Stimulated activated naive CD8-positive, alpha-beta T cell treated with anti-CD3 and anti-CD28 coated beads, Interleukin-15, Interleukin-2, amounts not matched to agents 100 U/mL and 50 U/mL, for 24 hours (primary cell): Measurements from ENCODE around the gene FGFBP1.
"Not testable (repeated sequence)": the region's sequence is repeated elsewhere in the genome, so short reads cannot be mapped to it uniquely, and the experiment has no call there.

Experiments
- ATAC-seq: fragments of 150-1000 bp; cut with Tn5 transposase; one replicate; pipeline ENCODE4 v1.10.0; 2021
- DNase-seq: peaks from one replicate; pipeline ENCODE4 v3.0.0; 2021

The FGFBP1 gene

DNA sequence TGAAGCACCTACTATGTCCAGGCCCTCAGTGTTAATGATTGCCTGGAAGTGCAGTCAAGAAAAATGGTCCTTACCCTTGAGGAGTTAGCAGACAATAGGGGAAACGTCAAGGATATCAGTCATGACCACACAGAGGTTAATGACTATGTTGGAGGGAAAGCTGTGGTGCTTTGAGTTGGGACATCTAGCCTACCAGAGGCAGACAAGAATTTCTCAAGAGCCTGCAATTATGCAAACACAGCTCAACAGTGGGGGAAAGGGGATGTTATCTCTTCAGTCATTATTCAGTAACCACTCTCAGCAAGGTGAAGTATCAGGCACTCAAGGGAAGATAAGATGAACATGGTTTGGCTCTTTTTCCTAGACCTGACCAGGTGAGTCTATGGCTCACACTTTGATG is 7.0 kb upstream of the FGFBP1 start:
- DNase-seq = no peak
- ATAC-seq = no peak

DNA sequence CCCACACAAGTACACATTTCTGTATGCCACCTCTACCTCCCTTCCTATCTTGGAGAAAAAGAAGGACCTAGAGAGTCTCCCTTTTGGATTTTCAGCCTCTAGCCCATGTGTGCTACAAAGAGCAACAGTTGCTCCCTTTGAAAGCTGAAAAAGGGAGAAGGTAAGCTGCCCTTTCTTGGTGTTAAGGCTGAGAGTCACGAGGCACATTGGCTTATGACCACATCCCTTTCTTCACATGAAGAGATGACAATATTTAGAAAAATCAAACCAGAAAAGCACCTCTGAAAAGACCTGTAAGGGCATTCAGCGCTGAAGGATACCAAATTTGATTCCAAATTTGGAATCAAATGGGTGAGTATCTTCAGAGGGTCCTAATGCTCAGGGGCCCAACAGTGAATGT is 6.4 kb upstream of the FGFBP1 start:
- ATAC-seq (no peak), DNase-seq (no peak)

DNA sequence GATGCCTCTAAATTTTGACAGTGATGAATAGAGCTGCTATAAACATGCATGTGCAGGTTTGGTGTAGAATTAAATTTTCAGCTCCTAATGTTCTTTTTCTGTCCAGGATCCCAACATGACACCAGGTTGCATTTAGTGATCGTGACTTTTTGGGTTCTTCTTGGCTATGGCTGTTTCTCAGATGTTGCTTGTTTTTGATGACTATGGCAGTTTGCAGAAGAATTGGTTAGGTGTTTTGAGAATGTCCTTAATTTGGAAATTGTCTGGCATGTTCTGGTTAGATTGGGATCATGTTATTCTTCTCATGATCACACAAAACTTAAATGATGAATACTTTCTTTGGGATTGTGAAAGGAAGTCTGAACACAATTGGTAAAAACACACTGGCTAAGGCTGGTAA is 3.7 kb upstream of the FGFBP1 start:
- DNase-seq (no peak), ATAC-seq (no peak)

DNA sequence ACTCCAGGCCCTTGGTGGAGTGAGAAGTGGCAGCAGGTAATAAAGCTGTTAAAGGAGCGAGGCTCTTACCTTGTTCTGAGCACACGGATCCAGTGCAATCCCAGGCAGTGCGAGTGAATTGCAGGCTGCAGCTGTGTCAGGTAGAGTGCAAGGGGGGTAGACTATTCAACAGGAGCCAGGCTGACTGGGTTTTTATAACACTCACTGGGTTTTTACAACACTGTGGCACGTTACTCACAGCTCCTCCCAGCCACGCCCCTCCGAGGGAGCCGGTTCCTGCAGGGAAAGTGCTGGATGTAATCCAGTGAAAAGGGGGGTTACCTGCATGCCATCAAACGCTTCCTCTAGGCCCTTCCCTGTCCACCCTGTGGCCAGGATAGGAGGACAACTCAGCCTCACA is 358 bp downstream of the FGFBP1 start:
- DNase-seq = no peak
- ATAC-seq = no peak

DNA sequence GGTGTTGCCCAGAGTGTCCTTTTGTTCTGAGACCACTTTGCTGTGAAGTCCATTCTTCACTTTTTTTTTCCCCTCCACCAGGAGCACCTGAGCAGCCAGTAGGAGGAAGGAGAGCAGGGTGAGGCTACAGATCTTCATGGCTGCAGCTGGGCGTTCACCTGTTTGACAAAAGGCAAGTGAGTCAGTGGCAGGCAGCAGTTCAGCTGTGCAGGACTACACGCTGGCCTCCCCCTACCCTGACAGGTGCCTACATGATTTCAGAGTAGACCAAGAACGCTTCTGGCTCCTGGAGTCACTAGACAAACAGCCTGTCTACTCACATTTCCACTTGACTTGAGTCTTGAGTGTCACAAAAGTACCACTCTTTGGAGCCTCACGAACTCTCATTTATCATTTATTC is 2.0 kb downstream of the FGFBP1 start:
- ATAC-seq (no peak), DNase-seq (no peak)

DNA sequence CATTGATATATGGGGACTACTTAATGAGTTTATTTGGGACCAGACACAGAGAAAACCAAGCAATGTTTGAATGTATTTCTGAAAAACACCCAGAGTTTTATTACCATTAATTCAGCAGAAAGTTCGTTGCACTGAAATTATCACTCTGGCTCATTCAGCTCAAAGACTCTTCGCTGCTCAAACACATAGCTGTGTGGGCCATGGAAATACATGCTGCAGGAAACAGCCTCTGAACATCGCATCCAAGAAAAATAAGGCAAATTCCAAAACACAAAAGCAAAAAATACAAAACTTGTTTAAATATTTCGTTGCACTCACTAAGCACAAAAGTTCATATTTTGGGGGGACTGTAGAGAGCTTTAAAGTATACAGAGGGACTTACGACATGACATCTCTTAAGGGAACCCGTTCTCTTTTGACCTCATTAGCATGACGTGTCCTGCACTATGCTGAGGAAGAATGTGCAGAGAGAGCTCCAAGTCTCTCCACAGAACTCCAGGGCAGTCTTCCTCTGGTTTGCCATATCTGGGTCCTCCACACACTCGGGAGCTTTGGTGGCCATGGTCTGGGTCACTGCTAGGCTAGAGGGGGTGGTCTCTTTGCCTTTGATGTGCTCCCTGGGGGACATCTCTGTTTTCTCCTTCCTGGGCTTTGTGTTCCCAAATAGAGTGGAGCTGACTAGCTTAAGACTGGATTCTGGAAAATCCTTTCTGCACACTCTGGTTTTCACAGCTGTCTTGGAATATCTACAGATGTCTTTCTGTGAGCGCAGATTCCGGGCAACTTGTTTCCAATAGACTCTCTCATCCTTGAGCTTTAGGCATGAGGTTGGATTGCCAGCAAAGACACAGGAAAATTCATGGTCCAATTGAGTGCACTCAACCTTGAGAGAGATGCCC is 2.8 kb downstream of the FGFBP1 start:
- no peak for ATAC-seq

DNA sequence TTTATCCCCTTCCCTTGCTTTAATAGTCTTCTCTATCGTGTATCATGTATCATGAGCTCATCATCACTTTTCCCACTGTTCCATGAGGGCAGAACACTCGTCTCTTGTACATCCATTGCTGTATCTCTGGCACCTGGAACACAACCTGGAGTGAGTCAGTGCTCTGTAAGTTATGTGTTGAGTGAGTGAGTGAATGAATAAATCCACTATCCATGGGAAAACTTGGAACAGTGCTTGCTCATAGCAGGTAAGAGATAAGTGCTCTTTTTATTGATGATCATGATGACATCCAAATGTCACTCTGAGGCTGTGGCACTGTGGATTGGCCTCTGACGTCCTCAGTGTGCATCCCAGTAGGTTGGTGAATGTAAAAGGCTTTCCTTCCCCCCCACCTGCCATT is 4.3 kb downstream of the FGFBP1 start:
- ATAC-seq (no peak), DNase-seq (no peak)

More for the DNA sequence above, 2.8 kb downstream of the FGFBP1 start:
- DNase-seq = no peak

DNA sequence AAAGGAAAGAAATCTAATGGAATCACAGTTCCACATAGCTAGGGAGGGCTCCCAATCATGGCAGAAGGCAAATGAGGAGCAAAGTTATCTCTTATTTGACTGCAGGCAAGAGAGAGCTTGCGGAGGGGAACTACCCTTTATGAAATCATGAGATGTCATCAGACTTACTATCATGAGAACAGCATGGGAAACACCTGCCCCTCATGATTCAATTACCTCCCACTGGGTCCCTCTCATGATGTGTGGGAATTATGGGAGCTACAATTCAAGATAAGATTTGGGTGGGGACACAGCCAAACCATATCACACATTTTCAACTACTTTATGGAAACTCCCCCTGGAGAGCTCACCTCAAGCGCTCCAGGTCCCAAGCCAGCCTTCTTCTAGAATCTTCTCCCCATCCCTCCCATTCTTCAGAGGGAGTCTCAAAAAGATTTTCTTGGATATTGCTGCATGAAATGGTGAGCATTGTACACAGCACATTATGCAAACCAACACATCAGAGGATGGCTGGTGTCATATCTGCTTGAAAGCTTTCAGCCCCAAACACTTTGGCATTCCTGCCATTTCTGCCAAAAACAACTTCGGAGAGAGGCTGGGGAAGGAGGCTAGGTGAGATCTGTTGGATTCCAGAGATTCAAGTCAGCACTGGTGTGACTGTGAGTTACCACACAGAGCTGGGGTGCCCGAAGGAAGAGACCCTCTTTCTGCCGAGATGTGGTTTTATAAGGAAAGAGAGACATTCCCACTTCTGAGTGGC is 6.9 kb downstream of the FGFBP1 start:
- DNase-seq (no peak), ATAC-seq (no peak)

DNA sequence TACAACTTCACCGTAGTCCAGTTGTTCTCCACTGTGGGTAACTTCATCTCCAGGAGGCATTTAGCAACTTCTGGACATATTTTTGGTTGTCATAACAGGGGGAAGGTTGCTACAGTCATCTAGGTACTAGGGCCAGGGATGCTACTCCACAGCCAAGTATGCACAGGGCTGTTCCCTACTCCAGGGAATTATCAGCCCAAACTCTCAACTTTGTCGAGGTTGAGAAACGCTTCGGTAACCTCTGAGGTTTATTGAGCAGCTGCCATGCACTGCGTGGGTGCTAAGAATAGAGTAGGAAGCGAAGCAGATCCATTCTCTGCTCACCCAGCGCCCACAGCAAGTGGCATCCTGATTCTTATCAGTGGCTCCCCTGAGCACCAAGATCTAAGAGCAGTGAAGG is 8.2 kb downstream of the FGFBP1 start:
- DNase-seq = no peak

DNA sequence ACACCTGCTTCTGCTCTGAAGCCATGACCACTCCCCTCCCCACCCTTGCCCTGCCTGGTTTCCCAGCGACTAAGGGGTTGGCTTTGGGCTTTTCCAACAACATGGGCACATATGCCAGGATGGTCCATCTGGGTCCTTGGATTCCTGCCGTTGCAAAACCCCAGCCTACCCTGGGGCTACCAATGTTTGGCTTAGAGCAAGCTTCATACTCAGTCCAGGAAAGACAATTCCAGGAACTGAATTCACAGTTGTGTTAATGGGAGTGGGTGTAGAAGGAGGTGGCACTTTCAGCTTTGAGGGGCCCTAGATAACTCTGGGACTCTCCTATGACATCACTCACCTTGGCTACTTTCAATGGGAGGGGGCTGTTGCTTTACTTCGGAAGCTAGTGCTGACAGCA is 9.0 kb downstream of the FGFBP1 start:
- DNase-seq (no peak), ATAC-seq (no peak)

More for the DNA sequence above, 8.2 kb downstream of the FGFBP1 start:
- ATAC-seq = peak; percentile 44

DNA sequence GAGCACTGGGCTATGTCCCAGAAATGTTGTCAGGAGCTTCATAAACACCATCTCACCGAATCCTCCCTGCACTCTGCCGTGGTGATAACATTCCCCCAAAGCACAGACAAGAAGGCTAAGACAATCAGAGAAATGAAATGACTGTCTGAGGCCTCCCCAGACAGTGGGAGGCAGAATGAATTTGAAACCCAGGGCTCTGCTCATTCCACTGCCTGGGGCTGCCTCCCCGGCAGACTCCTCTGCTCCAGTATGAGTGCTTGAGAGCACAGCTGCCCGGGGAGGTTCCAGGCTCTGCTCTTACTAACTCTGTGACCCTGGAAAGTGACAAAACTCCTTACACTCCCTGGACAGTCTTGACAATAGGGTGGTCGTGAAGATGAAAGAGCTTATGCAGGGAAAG is 9.7 kb downstream of the FGFBP1 start:
- no peak for DNase-seq
- ATAC-seq = peak; percentile 24

DNA sequence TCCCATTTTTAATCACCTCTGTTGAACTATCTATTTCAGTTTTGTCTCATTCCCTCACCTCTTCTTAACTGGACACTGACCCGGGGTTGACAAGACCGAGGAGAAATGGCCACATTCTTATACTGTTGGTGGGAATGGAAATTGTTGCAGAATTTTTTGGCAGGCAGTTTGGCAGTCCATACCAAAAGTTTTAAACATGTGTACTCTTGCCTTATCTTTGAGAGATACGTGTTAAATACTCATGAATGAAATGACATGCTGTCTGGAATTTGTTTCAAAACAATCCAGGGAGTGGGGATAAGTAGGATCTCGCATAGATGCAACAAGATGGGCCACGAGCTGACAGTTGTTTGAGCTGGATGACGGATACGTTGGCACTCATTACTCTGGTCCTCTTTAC is 12.1 kb downstream of the FGFBP1 start:
- no peak for DNase-seq
- ATAC-seq = no peak

DNA sequence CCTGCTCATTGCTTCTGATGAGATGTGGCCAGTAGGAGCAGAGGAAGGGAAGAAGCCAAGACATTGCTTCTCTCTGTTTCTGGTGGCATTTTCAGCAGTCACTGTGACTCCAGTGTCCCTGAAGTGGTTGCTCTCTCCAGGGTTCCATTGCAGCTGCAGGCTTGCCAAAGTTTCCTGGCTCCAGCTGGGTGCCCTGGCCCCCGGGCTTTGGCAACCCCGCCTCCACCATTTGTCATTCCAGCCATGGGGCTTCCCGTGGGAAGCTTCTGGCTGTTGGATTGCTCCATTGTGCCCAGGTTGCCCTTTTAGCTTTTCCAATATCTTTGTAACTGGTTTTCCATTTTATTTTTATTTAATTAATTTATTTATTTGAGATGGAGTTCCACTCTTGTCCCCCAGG is 12.7 kb downstream of the FGFBP1 start:
- no peak for DNase-seq

DNA sequence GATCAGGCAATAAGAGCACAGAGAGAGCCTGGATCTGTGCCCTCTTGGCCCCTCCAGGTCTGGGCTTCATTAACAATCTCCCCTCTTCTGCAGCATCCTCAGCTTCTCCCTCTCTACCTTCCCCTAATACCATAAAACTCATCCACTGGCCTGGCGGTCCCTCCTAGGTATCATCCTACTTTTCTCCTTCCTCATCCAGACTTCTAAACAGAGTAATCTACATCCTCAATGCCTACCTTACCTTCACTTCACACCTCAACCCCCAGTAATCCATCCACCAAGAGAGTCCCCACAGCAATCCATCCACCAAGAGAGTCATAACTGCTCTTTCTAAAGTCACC is 17.0 kb downstream of the FGFBP1 start:
- DNase-seq (no peak), ATAC-seq (no peak)

More for the DNA sequence above, 12.7 kb downstream of the FGFBP1 start:
- ATAC-seq = no peak

DNA sequence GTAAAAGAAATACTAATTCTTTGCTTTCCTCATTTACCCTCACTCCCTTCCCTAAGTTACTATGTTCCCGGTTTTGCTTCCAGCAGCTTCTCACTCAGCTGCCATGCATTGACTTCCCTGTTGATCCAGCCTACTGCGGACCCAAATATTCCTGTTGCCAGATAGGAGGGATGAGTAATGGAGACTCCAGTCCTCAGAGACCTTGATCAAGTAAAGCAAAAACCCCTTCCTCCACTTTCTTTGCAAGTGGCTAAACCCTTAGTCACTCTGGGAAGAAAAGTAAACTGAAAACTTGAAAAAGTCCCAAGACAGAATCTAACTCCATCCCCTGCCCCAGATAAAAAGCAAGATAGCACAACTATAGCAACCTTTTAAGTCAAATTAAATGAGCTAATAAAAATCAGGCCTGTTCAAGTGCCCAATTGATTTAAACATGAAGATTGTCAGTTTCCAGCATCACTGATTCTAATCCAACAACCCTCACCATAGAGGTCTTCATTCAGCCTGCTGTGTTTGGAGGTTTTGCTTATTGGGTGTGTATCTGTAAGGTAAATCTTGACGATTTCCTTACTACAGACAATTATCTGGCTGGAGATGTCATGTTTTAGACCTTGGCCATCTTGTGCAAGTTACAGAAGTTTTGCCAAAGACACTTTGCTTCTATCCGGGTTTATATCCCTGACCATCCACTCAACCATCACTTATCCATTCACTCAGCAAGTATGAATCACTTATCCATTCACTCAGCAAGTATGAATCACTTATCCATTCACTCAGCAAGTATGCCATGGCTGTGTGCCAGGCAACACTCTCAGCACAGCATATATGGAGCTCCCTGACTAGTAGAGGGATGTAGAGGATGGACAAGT is 17.6 kb downstream of the FGFBP1 start:
- no peak for DNase-seq
- ATAC-seq = no peak

DNA sequence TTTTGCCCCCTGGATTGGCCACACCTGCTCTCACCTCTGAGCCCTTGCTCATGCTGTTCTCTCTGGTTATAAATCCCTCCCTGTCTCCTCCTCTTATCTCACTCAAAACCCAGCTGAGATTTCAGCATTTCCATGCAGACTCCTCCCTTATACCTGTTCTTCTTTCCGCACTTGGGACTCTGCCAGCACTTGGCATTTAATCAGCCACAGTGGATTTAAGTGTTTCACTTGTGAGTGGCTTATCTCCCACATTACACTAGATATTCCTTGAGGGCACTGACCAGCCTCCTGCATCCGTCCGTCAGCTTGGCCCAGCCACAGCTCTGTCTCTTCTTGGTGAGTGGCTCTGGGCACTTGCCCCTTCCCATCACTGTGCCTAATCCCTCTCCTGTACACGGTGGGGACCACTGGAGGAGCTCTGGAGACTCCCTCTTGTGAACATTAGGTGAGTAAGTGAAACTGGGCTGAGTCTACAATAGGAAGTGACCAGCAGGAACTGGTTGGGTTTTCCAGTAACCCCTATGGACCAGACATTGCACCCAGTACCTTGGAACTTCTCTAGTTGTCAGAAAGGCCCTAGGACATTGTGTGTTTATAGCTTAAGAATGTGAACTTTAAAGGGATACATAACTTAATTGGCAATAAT is 19.9 kb downstream of the FGFBP1 start:
- no peak for DNase-seq
- ATAC-seq = no peak

DNA sequence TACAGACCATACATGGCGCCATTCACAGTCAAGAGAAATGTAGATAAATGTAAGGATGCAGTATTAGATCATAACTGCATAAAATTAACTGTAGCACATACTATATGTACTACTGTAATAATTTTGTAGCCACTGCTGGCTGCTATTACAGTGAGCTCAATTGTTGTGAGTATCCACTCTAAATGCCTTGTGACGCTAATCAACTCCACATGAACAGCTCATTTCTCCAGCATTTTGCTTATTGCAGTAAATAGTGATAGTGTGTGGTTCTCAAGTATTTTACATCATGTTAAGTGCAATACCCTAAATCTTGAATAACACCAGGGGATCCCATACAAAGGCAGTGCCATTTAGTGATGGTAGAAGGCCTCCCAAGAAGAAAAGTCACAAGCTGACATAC is 21.2 kb downstream of the FGFBP1 start:
- DNase-seq (no peak), ATAC-seq (no peak)

DNA sequence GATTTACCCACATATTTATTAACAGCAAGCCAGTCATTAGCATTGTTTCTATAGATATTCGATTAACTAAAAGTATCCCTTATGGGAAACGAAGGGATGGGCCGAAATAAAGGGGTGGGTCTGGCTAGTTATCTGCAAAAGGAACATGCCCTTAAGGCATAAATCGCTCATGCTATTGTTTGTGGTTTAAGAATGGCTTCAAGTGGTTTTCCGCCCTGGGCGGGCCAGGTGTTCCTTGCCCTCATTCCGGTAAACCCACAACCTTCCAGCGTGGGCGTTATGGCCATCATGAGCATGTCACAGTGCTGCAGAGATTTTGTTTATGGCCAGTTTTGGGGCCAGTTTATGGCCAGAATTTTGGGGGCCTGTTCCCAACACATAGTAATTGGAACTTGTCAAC is 22.2 kb downstream of the FGFBP1 start:
- ATAC-seq, DNase-seq: not testable (repeated sequence)

DNA sequence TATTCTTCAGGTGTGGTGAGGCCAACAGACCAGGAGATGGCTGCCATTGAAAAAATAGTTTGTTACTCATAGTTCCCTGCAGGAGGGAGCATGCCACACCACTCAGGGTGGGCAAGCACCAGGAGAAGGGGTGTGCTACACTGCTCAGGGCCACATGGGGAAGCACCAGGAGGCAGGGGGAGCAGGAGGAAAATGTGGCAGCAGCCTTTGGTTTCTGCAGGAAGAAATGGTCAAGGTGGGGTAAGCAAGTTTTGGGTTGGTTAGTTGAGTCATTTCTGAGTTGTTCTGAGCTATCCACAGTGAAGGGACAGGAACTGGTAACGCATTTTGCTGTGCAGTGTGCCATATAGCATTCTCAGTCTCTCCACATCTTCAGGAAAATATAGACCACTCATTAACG is 23.8 kb downstream of the FGFBP1 start:
- ATAC-seq (peak; percentile 53), DNase-seq (no peak)

DNA sequence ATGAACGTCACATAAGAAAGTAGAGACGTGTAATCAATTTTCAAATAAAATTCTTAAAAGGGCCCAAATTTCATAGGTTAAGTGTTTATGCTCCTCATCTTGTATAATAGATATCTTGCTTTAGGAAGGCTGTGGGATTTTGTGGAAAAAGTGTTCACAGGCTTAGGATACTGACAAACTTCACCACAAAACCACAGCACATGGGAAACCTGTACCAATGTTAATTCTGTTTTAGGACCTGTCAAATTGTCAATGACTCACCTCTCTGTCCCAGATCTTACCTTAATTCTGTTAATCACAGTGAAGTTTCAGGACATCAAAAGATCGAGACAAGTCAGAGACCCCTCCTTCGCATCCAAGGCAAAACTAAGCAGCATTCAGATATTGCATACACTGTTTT is 24.2 kb downstream of the FGFBP1 start:
- ATAC-seq (no peak), DNase-seq (no peak)

DNA sequence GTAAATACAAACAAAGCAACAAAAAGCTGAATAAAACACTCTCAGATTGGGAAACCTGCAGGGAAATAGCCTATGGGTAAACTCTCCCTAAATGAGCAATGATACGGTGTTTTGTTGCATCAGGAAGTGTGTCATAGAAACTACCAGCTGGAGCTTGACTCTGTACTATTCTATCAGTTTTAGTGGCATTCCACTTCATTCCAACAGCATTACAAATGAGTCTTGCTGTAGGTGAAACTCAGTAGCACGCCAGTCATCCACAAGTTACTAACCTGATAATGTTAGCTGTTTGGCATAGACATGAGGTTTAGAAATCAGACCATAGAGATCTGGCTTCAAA is 24.9 kb downstream of the FGFBP1 start:
- no peak for ATAC-seq
- DNase-seq = no peak

DNA sequence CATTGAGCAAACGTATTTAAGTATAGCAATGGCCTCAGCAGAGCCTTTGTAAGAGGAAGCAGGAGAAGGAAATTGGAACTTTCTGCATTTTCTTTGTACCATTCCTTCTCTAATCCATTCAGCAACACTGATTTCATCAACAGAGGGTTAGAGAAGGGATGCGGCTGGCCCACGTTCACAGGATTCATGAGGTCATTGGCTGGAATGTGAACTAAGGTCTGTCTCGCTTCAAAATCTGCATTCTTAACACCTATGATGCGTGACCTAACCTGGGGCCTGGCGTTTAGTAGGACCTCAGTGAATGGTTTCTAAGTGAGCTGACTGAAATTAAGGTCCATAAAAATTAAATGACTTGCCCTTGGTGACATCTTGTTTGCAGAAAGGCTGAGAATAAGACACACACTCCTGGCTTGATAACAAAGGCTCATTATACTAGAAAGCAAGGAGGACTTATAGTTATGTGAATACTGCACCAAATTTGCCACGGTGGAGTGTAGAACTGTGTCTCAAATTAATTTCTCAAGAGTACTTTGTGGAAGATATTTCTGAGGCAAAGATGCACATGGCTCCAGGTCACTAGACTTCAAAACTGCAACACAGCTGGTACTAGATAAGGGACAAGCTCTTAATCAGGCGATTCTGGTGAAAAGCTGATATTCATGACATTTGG is 25.4 kb downstream of the FGFBP1 start:
- DNase-seq (no peak), ATAC-seq (no peak)
